Effector CD4-positive, alpha-beta T cell (primary cell): ENCODE results near the gene PKDCC.
"Not testable (repeated sequence)": the region's sequence is repeated elsewhere in the genome, so short reads cannot be mapped to it uniquely, and the experiment has no call there.

Experiments used
- DNase-seq: peaks from one replicate; pipeline ENCODE4 v3.0.0-alpha.2; 2020

The PKDCC gene

GRCh38 chr2:42030829-42031228 lies 17.0 kb upstream of the PKDCC start:
- DNase-seq = no peak

- DNase-seq = no peak
Observed at GRCh38 chr2:42031281-42032223, 16.3 kb upstream of the PKDCC start.

GRCh38 chr2:42032224-42032620 lies 15.6 kb upstream of the PKDCC start:
- no peak for DNase-seq

DNA sequence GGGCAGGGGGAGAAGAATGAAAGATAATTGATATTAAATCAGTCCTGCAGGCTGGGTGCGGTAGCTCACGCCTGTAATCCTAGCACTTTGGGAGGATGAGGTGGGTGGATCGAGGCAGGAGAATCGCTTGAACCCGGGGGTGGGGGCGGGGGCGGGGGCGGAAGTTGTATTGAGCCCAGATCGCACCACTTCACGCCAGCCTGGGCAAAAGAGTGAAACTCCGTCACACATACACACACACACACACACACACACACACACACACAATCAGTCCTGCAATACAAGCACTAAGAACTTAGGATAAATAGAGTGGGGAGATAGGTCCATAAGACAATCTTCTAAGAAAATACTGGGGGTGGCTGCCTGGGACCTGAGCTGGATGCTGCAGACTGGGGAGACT lies 15.1 kb upstream of the PKDCC start:
- no peak for DNase-seq

DNA sequence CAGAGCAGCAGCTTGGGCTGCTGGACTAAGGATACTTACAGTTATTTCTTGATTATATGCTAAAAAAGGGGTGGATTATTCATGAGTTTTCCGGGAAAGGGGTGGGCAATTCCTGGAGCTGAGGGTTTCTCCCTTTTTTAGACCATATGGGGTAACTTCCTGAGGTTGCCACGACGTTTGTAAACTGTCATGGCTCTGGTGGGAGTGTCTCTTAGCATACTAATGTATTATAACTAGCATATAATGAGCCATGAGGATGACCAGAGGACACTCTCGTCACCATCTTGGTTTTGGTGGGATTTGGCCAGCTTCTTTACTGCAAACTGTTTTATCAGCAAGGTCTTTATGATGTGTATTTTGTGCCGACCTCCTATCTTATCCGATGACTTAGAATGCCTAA lies 13.7 kb upstream of the PKDCC start:
- DNase-seq = not testable (repeated sequence)

GRCh38 chr2:42035241-42035640 lies 12.6 kb upstream of the PKDCC start:
- no peak for DNase-seq

- no peak for DNase-seq
Observed at GRCh38 chr2:42036413-42036812, 11.4 kb upstream of the PKDCC start.

DNA sequence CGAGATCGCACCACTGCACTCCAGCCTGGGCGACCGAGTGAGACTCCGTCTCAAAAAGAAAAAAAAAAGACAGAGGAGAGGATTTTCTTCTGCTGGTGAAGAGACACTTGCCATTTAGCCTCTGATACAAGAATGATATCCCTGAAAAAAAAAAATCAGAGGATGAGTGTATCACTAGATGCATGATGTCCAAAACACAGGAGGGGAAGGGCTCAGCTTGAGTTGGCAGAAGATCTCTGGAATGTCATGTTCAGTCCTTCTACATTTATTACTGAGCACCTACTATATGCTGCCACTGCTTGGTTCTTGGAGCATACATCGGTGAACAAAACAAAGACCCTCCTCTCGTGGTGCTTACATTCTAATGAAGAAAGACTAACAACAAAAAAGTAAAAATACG lies 10.9 kb upstream of the PKDCC start:
- no peak for DNase-seq

- DNase-seq = no peak
Observed at GRCh38 chr2:42040643-42041278, 7.1 kb upstream of the PKDCC start.

DNA sequence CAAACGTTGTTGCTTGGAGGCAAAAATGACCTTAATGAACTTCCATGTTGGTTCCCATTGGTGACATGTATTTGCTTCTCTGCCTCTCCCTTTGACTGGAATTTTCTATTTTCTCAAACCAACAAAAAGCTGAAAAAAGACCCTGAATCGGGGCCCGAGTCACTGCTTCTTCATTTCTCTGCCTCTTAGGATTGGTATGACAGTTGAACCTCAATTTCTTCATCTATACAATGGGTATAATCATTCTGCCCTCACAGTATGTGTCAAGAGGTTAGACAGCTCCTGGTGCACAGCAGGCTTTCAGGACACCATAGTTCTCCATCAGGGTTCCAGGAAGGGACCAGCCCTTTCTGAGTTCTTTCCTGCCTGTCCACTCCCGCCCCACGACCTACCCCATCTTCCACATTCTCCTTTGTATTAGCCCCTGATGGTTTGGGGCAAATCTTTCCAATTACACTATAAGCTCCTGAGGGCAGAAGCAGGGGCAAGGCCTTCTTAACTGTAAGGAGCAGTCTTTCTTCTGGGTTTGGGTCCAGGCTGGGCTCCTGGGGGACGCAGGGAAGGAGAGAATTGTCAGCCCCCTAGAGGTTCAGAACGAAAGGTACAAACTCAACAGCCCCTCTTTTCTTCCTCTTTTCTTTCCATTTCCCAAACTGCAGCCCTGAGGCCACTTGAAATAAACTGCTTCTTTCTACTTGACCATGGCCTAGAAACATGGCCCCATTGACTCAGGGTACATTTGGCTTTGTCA lies 6.3 kb upstream of the PKDCC start:
- no peak for DNase-seq

GRCh38 chr2:42042631-42043355 lies 5.0 kb upstream of the PKDCC start:
- no peak for DNase-seq

- DNase-seq = no peak
Observed at GRCh38 chr2:42043789-42044394, 3.9 kb upstream of the PKDCC start.

DNA sequence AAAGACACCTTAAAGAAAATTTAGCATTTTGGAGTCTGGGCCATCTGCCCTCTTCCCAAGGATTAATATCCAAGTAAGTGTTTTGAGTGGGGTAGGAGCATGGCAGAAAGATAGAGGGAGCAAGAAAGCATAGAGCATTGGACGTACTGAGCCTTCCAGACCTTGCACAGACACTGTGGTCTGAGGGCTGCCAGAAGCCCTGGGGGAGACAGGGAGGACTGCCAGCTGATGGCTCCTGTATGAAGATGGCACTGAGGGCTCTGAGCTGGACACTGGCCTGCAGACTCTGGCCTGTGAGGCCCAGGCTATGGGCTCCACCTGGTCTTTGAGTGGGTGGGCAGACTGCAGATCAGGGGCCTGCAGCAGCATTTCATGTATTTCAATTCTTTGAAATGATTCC lies 2.9 kb upstream of the PKDCC start:
- DNase-seq = no peak

- DNase-seq = no peak
Observed at GRCh38 chr2:42045352-42045751, 2.5 kb upstream of the PKDCC start.

DNA sequence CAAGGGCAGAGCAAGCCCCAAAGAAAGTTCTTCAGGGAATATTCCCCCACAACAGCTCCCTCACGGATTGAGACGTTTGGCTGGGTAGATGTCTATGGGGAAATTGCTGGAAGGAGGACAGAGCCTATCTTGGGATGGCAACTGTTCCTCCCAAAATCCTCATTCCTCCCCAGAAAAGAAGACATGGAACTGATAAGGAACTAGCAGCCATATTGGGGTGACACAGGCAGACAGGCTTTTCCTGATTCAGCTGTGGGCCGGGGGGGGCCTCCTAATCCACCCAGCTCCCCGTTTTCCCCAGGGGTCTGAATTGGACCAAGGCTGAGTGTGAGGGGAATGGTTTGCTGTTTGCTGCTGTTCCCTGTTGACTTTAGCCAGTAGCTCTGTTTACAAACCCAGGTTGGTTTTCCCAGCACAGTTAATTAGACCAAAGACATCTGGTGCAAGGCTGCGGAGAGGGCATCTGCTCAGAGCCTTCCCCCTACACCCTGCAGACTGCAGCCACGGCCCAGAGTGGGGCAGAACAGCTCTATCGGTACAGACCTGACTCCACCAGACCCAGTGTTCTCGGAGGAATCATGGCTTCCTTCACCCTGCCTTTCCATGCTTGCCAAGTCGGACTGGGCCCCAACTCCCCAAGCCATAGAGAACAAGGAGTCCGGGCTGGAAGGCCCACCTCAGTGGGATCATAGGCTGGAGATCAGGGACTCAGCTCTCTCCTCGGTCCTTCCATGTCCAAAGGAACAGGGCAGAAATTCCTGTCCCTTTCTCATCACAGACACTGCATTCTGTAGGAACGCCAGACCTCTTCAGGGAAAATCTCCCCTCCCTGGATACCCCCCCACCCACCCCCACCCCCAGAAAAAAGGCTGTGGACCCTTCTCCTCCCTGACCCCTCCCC lies 1.7 kb upstream of the PKDCC start:
- DNase-seq = no peak

- no peak for DNase-seq
Observed at GRCh38 chr2:42046819-42047487, 868 bp upstream of the PKDCC start.

DNA sequence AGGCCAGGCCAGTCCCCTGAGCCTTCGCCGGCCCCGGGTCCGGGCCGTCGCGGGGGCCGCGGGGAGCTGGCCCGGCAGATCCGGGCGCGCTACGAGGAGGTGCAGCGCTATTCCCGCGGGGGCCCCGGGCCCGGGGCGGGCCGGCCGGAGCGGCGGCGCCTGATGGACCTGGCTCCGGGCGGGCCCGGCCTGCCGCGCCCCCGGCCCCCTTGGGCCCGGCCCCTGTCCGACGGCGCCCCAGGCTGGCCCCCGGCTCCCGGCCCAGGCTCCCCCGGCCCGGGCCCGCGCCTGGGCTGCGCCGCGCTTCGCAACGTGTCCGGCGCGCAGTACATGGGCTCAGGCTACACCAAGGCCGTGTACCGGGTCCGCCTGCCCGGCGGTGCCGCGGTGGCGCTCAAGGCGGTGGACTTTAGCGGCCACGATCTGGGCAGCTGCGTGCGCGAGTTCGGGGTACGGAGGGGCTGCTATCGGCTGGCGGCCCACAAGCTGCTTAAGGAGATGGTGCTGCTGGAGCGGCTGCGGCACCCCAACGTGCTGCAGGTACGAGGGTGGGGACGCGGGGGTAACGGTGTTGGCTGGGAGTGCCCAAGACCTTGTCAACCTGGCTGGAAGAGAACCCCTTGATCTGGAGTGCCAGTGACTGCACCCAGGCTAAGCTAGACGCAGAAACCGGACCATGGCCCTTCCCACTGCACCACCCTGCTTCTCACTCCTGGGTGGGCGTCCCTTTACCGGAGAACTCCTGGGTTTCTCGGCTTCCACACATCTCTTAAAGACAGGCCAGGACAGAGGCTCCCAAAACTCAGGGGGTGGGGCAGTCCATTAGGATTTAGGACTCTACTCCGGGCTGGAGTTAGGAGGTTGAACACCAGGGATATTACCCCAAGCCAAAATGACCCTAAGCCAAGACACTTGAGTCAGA lies 739 bp downstream of the PKDCC start:
- DNase-seq = no peak

DNA sequence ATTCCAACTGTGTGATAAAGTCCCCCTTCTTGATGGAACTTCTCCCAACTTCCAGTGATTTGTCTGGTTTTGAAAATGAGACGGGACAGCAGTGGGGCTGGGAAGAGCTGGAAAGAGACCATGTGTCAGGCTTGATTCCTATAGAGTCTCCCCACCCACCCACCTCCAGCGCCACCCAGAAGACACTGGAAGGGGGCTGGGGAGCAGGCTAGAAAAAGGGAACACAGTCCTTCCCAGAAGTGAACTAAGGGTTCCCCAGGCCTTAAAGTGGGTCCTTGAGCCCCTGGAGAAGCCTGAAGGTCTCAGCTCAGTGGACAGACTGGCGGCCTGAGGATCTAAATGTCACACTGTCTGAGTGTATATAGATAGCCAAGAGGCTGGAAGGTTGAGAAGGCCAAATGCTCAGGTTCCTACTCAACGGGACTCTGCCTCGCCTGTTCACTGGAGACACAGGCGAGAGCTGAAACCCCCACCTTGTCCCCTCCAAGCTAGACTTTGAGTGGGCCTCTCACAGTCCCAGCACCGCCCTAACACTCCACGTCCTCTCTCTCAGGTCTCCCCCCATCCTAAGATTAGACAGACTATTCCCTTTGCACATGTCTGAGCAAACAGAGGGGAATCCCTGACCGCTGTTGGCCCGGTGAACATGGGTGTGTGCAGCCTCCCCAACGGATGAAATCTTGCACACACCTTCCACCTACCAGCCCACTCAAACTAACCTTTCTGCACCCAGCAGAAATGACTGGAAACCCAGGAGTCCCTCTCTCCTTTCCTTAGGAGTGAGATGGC lies 1.6 kb downstream of the PKDCC start:
- no peak for DNase-seq
